ENCODE results near the gene DOCK2.

The DOCK2 gene

DNA sequence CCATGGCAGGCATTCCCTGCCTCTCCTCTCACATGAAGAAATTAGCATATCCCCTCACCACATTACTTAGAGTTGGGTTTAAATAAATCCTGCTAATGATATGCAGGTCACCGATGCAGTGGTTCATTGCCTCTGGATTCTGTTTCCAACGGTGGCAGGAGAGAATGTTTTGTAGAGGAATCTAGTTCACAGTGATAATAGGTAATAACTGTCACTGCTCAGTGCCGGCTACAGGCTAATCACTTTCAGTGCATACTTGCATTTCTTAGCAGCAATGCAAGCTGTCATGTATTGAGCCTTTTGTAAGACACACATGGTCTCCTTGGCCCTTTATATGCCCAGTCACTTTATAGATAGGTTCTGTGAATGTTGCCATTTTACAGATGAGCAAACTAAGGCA, 402.8 kb downstream of the DOCK2 start:
- TF ChIP-seq, protein P1, sequence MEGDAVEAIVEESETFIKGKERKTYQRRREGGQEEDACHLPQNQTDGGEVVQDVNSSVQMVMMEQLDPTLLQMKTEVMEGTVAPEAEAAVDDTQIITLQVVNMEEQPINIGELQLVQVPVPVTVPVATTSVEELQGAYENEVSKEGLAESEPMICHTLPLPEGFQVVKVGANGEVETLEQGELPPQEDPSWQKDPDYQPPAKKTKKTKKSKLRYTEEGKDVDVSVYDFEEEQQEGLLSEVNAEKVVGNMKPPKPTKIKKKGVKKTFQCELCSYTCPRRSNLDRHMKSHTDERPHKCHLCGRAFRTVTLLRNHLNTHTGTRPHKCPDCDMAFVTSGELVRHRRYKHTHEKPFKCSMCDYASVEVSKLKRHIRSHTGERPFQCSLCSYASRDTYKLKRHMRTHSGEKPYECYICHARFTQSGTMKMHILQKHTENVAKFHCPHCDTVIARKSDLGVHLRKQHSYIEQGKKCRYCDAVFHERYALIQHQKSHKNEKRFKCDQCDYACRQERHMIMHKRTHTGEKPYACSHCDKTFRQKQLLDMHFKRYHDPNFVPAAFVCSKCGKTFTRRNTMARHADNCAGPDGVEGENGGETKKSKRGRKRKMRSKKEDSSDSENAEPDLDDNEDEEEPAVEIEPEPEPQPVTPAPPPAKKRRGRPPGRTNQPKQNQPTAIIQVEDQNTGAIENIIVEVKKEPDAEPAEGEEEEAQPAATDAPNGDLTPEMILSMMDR (conservative IDR thresholded peaks at IDR 0.05): no peak
- TF ChIP-seq ZFX (IDR thresholded peaks at IDR 0.05): no peak

DNA sequence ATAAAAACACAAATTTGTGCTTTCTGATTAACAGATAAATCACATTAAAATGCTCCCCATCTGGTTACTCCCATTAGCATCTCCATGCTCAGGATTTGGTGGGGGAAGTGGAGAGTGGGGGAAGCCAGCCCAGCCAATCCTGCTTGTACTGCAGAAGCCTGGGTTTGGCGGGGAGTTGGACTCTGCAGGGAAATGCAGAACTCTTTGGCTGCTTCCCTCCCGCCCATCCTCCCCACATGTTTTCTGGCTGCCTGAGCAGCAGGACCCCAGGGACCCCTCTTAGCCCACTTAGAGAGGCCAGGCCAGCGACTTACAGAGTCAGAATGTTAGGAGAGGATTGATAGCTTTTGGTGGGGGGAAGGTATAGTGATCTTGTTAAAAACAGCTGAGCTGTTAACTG, 409.2 kb downstream of the DOCK2 start:
- no peak overlapping the region for H3K27ac ChIP-seq
- TF ChIP-seq ZFX (IDR thresholded peaks at IDR 0.05): no peak
- TF ChIP-seq, protein P1 (conservative IDR thresholded peaks at IDR 0.05): no peak

More for the DNA sequence above, 402.8 kb downstream of the DOCK2 start:
- no peak overlapping the region for H3K27ac ChIP-seq

DNA sequence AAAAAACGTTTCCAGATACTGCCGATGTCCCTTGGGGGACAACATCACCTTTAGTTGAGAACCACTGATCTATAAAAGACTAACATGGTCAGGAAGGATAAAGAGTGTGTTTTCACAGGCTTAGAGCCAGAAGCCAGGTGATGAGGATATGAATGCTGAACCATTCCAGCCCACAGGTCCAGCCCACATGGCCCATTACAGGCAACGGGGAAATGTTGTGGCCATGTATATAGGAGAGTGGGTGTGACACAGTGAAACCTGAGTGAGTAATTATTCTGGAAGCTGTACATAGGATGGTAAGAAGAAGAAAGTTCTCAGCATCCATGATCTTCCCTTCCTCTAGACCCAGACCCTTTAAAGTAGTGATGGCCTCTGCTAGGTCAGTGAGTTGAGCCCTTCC, 412.6 kb downstream of the DOCK2 start:
- H3K27ac ChIP-seq: no peak overlapping the region
- TF ChIP-seq, protein P1 (conservative IDR thresholded peaks at IDR 0.05): no peak
- TF ChIP-seq ZFX (IDR thresholded peaks at IDR 0.05): no peak

DNA sequence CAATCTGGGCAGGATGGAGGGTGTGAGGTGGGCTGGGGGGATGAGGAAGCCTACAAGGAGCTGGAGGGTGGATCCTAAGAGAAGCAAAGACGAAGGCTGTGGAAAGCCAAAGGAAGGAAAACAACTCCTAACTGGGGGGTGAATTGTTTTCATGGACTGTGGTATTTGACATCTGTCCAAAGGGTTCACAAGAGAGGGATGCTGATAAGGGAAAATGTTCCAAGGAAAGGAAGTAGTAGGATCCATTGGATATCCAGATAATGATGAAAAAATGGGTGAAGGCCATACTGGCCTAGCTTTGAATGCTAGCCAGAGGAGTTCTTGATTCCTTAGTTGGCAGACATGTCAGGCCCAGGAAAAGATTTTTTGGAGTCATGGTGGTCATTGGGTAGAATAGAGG, 416.8 kb downstream of the DOCK2 start:
- no peak overlapping the region for H3K27ac ChIP-seq
- TF ChIP-seq, protein P1 (conservative IDR thresholded peaks at IDR 0.05): no peak
- no peak for TF ChIP-seq ZFX (IDR thresholded peaks at IDR 0.05)

DNA sequence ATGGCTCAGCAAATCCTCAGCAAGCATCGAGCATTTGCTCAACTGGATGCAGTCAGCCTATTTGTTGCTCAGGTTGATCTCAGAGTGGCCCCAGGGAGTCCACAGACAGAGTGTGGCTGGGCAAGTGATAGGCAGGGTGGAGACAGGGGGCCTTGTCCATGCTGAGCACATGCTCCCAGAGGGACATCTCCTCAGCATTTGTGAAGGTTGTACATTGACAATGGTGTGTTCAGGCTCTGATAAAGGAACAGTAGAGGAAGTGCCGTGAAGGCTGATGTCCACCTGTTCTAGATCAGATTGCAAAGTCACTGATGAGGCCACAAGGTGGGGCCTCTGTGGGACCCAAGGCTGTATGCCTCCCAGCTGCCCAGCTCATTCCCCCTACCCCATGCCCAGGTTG, 418.5 kb downstream of the DOCK2 start:
- TF ChIP-seq ZFX (IDR thresholded peaks at IDR 0.05): no peak
- TF ChIP-seq, protein P1 (conservative IDR thresholded peaks at IDR 0.05): no peak
- H3K27ac ChIP-seq: no peak overlapping the region

DNA sequence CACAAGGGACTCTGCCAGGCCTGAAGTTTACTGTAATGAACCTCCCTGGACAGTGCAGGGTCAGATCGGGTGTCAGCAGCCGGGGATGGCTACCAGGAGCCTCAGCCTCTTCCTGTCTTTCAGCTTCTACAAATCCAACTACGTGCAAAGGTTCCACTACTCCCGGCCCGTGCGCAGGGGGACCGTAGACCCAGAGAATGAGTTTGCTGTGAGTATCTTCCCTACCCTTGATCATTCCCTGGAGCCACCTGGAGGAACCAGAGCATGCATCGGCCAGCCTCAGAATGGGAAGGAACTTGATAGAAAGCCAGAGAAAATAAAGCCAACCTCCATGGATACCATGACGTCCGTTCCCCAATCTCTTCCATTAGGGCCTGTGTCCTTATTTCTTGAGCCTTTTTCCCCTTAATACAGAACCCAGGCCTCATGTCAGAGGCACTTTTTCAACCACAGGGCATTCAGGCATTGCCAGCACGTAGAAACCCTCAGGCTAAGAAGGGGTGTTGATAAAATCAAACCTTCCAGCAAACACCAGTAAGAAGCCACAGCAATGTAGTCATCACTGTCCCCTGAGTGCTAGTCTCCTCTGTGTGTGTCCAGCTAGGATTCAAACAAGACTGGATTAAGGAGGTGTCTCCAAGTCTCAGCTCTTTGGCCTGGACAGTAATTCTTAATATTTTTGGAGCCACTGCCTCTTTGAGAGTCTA, 419.6 kb downstream of the DOCK2 start:
- no peak overlapping the region for H3K27ac ChIP-seq
- TF ChIP-seq, protein P1 (conservative IDR thresholded peaks at IDR 0.05): no peak
- no peak for TF ChIP-seq ZFX (IDR thresholded peaks at IDR 0.05)

DNA sequence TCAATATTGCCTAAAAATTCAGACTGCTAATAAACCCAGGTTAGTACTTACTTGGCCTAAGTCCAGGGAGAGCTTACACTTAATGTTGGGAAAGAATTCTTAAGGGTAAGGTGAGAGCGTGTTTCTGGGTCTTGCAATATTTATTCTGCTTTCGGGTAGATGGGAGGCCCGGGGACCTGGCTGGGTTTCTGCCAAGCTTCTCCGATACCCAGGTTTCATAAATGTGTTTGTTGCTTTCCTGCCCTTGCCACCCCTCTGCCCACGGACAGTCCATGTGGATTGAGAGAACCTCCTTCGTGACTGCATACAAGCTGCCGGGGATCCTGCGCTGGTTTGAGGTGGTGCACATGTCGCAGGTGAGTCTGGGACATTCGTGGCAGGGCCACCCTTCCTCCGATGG, 420.2 kb downstream of the DOCK2 start:
- no peak for TF ChIP-seq ZFX (IDR thresholded peaks at IDR 0.05)
- TF ChIP-seq, protein P1 (conservative IDR thresholded peaks at IDR 0.05): no peak
- no peak overlapping the region for H3K27ac ChIP-seq
